Testis (tissue), 2 donors: ENCODE measurements around the gene RUNX1.

ENCODE experiments used
- CTCF ChIP-seq, 3 experiments: fragments of 450-650 bp in 2 of 3; fragments of 200-600 bp in 1 of 3; sonication (generic) in 1 of 3; IDR thresholded peaks; one replicate each; pipeline ENCODE4 v1.5.1; 2016 to 2019; ENCODE audit warnings: antibody characterized with exemption in 3 of 3, mild to moderate bottlenecking in 2 of 3, moderate library complexity in 1 of 3
- POLR2A ChIP-seq: fragments of 450-650 bp; IDR thresholded peaks from one replicate; pipeline ENCODE4 v1.6.1; 2017; ENCODE audit warnings: antibody characterized with exemption, mild to moderate bottlenecking, moderate library complexity

GRCh38 chr21:34927992-34928391 is 121.1 kb downstream of the RUNX1 start:
- TF ChIP-seq POLR2A (no peak), CTCF (IDR thresholded peaks at IDR 0.05) (no peak)
